NCI-H1694 (cell line): ENCODE data around the gene FAAP100.

Experiments
- DNase-seq: peaks from one replicate; lab custom pipeline; 2025; lab: John Stamatoyannopoulos, UW

FAAP100 gene

DNA sequence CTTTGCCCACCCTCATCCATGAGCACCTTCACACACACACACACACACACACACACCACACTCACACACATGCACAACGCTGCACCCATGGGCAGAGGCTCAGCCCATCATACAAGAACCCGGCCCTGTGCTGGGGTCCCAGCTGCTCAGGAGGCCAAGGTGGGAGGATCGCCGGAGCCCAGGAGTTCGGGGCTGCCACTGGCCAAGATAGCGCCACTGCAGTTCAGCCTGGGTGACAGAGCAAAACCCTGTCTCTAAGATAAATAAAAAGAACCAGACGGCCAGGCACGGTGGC lies 27.3 kb downstream of the FAAP100 start:
- DNase-seq, result no peak

GRCh38 chr17:81524039-81524864 lies 27.9 kb downstream of the FAAP100 start:
- no peak for DNase-seq

- DNase-seq, result no peak
These were observed 28.6 kb downstream of the FAAP100 start for GRCh38 chr17:81523402-81524038.

- DNase-seq, result peak; percentile 56
These were observed 29.4 kb downstream of the FAAP100 start for GRCh38 chr17:81522491-81523401.

GRCh38 chr17:81520021-81520901 lies 31.9 kb downstream of the FAAP100 start:
- no peak for DNase-seq

GRCh38 chr17:81519284-81520020 lies 32.7 kb downstream of the FAAP100 start:
- no peak for DNase-seq

DNA sequence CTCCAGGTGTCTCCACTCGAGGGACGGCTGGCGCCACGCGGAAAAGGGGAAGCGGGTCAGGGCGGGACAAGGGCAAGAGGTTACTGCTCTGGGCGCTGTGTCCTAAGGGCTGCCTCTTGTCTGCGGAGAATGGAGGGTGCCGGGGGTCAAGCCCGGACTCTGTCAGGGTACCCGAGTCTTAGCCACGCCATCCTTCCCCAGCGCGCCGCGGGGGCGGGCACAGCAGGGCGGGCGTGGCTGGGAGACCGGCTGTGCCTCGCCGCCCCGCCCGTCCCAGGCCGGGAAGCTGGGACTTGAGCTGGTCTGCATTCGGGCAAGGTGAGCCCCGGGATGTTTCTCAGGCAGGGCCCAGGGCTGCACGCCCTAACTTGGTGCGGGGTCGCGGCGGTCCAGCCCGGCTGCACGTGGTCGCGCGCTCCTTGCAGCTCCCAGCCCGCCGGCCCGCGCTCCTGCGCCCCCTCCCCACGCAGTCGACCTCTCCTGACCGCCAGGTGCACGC lies 33.3 kb downstream of the FAAP100 start:
- no peak for DNase-seq

DNA sequence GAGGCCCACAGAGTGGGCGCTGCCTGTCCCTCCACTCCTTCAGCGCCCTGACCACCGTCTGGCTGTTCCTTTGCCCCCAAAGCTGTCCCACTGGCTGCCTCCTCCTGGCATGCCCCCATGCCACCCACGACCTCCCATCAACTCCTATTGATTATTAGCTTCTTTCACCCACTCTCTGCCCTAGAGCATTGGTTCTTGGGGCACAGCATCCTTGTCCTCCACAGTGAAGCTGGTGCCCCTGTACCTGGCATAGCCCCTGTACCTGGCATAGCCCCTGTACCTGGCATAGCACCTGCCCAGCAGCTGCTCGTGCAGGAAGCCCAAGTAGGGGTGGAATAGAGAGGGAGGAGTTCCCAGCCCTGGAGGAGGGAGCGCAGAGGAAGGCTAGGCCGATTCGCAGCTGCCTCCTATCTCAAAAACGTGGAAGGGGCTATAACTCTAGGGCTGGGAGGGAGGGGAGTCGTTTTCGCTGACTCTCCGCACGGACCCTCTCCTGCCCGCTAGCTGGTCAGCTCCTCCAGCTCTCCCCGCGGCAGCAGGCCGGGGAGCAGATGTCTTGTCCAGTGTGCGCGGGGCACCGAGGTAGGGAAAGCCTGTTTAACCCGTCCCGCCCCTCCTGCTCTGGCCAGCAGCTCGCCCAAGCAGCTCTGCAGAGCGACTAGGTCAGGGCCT lies 33.9 kb downstream of the FAAP100 start:
- no peak for DNase-seq

DNA sequence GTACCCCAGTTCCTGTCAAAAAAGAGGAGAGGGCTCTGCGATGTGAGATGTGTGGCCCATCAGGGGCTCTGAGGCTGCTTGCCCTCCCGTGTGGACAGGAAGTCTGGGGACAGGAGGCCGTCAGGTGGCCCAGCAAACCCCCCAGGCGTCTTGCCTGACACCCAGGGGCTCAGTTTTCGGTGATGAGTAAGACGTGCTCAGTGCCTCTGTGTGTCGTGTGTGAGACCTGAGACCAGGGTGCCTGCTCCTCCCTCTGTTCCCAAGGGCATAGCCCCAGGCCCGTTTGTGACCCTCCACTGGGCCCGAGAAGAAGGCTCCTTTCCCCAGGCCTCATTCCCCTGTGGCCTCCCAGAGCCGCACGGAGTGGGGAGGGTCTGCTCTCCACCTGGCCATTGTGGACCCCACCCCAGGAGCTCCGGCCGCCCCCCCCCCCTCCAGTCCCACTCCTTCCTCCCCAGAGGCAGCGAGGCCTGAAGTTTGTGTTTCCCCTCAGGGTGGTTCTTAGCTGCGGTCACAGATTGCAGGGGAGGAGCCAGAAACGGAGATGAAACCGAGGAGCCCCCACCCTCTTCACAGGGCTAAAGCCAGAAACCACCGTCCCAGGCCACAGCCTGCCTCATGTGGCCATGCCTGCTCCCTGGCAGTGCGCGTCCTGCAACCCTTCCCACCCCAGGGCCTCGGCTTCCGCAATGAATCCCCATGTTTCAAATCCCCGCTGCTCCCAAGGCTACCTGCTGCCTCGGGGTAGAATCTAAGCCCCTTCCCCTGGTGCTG lies 34.6 kb downstream of the FAAP100 start:
- no peak for DNase-seq

GRCh38 chr17:81517009-81517338 lies 35.2 kb downstream of the FAAP100 start:
- DNase-seq, result no peak

GRCh38 chr17:81516439-81516838 lies 35.7 kb downstream of the FAAP100 start:
- no peak for DNase-seq

DNA sequence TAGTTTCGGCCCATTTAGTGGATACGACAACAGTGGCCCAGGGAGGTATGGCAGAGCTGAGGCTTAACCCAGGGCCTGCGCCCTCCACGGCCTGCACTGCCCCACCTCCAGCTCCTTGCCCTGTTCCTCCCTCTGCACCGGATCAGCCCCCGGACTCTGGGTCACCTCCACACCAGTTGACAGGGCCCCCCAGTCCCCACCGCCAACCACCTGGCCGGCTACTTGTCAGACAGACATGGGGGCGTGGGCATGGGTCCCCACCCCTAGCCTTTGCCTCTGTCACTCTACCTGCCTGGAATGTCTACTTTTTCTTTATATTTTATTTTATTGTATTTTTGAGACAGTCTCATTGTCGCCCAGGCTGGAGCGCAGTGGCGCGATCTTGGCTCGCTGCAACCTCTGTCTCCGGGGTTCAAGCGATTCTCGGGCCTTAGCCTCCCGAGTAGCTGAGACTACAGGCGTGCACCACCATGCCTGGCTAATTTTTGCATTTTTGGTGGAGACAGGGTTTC lies 36.6 kb downstream of the FAAP100 start:
- DNase-seq, result no peak

GRCh38 chr17:81514739-81515529 lies 37.2 kb downstream of the FAAP100 start:
- DNase-seq, result peak; percentile 35

GRCh38 chr17:81514489-81514738 lies 37.7 kb downstream of the FAAP100 start:
- DNase-seq, result no peak

- DNase-seq, result peak; percentile 43
These were observed 38.2 kb downstream of the FAAP100 start for GRCh38 chr17:81513753-81514488.

DNA sequence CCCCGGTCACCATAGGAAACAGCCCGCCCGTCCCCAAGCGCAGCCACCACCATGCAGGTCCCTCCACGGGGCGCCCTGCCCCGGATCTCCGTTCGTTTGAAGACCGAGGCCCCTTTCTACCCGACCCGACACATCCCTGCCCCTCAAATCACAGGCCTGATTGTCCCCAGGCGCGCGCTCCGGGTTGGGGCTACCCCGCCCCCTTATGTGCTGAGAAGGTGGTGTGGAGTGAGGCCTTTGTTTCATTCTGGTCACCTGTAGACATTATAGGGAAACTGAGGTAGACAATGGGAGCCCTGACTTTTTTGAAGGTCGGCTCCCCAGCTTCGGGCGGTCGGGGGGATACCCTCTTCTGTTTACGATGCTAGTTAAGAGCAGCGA lies 38.8 kb downstream of the FAAP100 start:
- peak; percentile 54 for DNase-seq

DNA sequence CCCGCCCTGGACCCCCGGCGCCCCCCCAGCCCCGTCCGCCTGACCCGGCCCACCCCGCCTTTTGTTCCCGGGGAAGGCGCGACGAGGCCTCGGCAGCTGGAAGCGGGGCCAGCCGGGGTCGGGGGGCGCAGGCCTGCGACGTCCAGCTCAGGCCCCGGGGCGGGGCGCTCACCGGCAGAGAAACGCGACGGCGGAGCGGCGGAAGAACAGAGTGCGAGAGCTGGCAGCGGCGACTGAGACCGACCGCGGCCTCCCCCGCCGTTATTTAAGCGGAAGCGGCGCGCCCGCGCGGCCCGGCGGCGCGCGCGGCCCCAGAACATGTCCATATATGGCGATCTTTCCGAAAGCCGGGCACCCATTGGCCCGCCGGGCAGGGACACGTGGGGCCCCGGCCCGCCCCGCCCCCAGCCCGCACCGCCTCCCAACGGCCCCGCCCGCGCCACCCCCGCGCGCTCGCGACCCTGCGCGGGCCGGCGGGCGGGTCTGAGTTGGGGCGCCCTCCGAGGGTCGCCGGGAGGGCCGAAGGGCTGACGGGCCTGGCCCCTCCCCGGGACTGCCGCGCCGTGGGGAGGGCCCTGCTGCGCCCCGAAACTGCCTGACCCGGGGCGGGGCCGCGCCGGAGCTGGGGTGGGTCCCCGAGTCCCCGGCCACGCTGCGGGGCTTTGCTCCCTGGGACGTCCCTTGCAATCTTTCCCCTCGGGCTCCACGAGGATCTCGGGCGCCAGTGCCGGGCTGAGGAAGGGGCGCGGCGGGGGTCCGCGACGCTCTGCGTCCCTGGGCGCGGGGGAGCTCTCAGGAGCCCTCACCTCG lies 39.4 kb downstream of the FAAP100 start, which contains the start of gene ACTG1:
Gene ACTG1 (minus strand): TSS at position 238 of the 810 bp plus-strand sequence. CDS start 445 bp downstream, outside the sequence.
- DNase-seq, result peak; percentile 77
